Naive B cell (primary cell): ENCODE data around the gene TENM4. TPM values are rescaled to one million over a fixed set of nuclear protein-coding genes. Genes with fewer than 3 reads are reported as not detected.

ENCODE experiments used
- ATAC-seq, 2 donors: fragments of 150-1000 bp; cut with Tn5 transposase; 2 replicates each; pipeline ENCODE4 v1.10.0; 2021; ENCODE audit warnings: low read depth in 2 of 2, mild to moderate bottlenecking in 2 of 2, moderate library complexity in 2 of 2
- DNase-seq: peaks from one replicate; pipeline ENCODE4 v3.0.0; 2022
- H3K27ac Mint-ChIP-seq, 6 donors: one replicate each; pipeline ENCODE4 v1.8.0; 2020 to 2022; ENCODE audit warnings: mild to moderate bottlenecking in 6 of 6, mixed read lengths in 6 of 6, moderate library complexity in 5 of 6, inconsistent platforms in 2 of 6
- H3K27me3 Mint-ChIP-seq, 3 donors: one replicate each; pipeline ENCODE4 v1.8.0; 2021 to 2022; ENCODE audit warnings: mixed read lengths in 3 of 3, mild to moderate bottlenecking in 1 of 3
- H3K36me3 Mint-ChIP-seq, 2 donors: one replicate each; pipeline ENCODE4 v1.8.0; 2020 to 2022; ENCODE audit warnings: mixed read lengths in 2 of 2, inconsistent platforms in 1 of 2, mild to moderate bottlenecking in 1 of 2
- H3K4me1 Mint-ChIP-seq, 3 donors: one replicate each; pipeline ENCODE4 v1.8.0; 2020 to 2022; ENCODE audit warnings: mixed read lengths in 3 of 3, inconsistent platforms in 1 of 3, mild to moderate bottlenecking in 1 of 3, moderate library complexity in 1 of 3
- H3K4me3 Mint-ChIP-seq, 8 donors: one replicate each; pipeline ENCODE4 v1.8.0; 2020 to 2022; ENCODE audit warnings: mild to moderate bottlenecking in 8 of 8, mixed read lengths in 8 of 8, moderate library complexity in 8 of 8, inconsistent platforms in 2 of 8
- H3K9me3 Mint-ChIP-seq, 7 donors: one replicate each; pipeline ENCODE4 v1.8.0; 2020 to 2022; ENCODE audit warnings: mixed read lengths in 7 of 7, mild to moderate bottlenecking in 5 of 7, inconsistent platforms in 2 of 7, moderate library complexity in 1 of 7
- polyA plus RNA-seq, 6 donors: library from polyadenylated mRNA; unstranded; fragments of 300-500 nt; fragmentation: Illumina TruSeq; gene quantifications; one replicate each; pipeline ENCODE4 v1.2.3, GENCODE V29; 2021; ENCODE audit warnings: low read depth in 6 of 6

The TENM4 gene
- polyA plus RNA-seq, 6 donors from 2014 or later = 3.8 TPM; not detected in 5

- H3K4me1 Mint-ChIP-seq = no peaks in the 10 kb centered on the region
- peaks cover 8 to 30% (median 11%) of the 10 kb centered on the region in 3 donors for H3K27me3 Mint-ChIP-seq
- H3K4me3 Mint-ChIP-seq = no peak overlapping the region
- ATAC-seq (no peak), DNase-seq (no peak)
- peaks cover 0 to 1% (median 0%) of the 10 kb centered on the region in 7 donors for H3K9me3 Mint-ChIP-seq
- no peaks in the 10 kb centered on the region for H3K36me3 Mint-ChIP-seq
- no peak overlapping the region for H3K27ac Mint-ChIP-seq
Observed at GRCh38 chr11:78926633-78927338, 514.0 kb downstream of the TENM4 start.

GRCh38 chr11:78925387-78925786 lies 515.4 kb downstream of the TENM4 start:
- Mint-ChIP-seq H3K9me3 (peaks cover 0 to 1% (median 0%) of the 10 kb centered on the region in 7 donors), H3K36me3 (no peaks in the 10 kb centered on the region), H3K27me3 (peaks cover 8 to 30% (median 16%) of the 10 kb centered on the region in 3 donors), H3K27ac (no peak overlapping the region), H3K4me3 (no peak overlapping the region), H3K4me1 (no peaks in the 10 kb centered on the region)
- ATAC-seq (no peak), DNase-seq (no peak)

GRCh38 chr11:78922859-78923625 lies 517.8 kb downstream of the TENM4 start:
- Mint-ChIP-seq H3K27me3 (peaks cover 13 to 23% (median 21%) of the 10 kb centered on the region in 3 donors), H3K4me3 (no peak overlapping the region), H3K36me3 (no peaks in the 10 kb centered on the region), H3K4me1 (no peaks in the 10 kb centered on the region), H3K9me3 (peaks cover 0 to 1% (median 0%) of the 10 kb centered on the region in 7 donors), H3K27ac (no peak overlapping the region)
- DNase-seq (no peak), ATAC-seq (no peak)

GRCh38 chr11:78921509-78921908 lies 519.3 kb downstream of the TENM4 start:
- Mint-ChIP-seq H3K27ac (peak overlapping the region in 1 of 6 donors; percentile 83), H3K36me3 (no peaks in the 10 kb centered on the region), H3K4me1 (no peaks in the 10 kb centered on the region), H3K9me3 (no peaks in the 10 kb centered on the region), H3K4me3 (no peak overlapping the region), H3K27me3 (peaks cover 13 to 23% (median 21%) of the 10 kb centered on the region in 3 donors)
- no peak for ATAC-seq
- DNase-seq = no peak

- H3K36me3 Mint-ChIP-seq = no peaks in the 10 kb centered on the region
- H3K9me3 Mint-ChIP-seq = peaks cover 0 to under 1% (median 0%) of the 10 kb centered on the region in 7 donors
Observed at GRCh38 chr11:78920329-78920728, 520.5 kb downstream of the TENM4 start.

GRCh38 chr11:78916759-78917158 lies 524.1 kb downstream of the TENM4 start:
- no peak overlapping the region for H3K27ac Mint-ChIP-seq
- ATAC-seq (no peak), DNase-seq (no peak)
- no peaks in the 10 kb centered on the region for H3K36me3 Mint-ChIP-seq
- no peak overlapping the region for H3K4me3 Mint-ChIP-seq
- H3K27me3 Mint-ChIP-seq = peaks cover 8 to 15% (median 14%) of the 10 kb centered on the region in 3 donors
- H3K4me1 Mint-ChIP-seq = no peaks in the 10 kb centered on the region
- peaks cover 0 to 9% (median 0%) of the 10 kb centered on the region in 7 donors for H3K9me3 Mint-ChIP-seq

More at GRCh38 chr11:78920329-78920728, 520.5 kb downstream of the TENM4 start:
- Mint-ChIP-seq H3K4me1 (no peaks in the 10 kb centered on the region), H3K4me3 (no peak overlapping the region), H3K27me3 (peaks cover 13 to 15% (median 15%) of the 10 kb centered on the region in 3 donors), H3K27ac (no peak overlapping the region)
- ATAC-seq (no peak), DNase-seq (no peak)

GRCh38 chr11:78914503-78914902 lies 526.3 kb downstream of the TENM4 start:
- H3K4me1 Mint-ChIP-seq = no peaks in the 10 kb centered on the region
- ATAC-seq = no peak

GRCh38 chr11:78912778-78913177 lies 528.1 kb downstream of the TENM4 start:
- Mint-ChIP-seq H3K27me3 (peaks cover 0 to 14% (median 0%) of the 10 kb centered on the region in 3 donors), H3K36me3 (no peaks in the 10 kb centered on the region), H3K9me3 (peaks cover 0 to 9% (median 0%) of the 10 kb centered on the region in 7 donors), H3K27ac (no peak overlapping the region), H3K4me3 (no peak overlapping the region), H3K4me1 (no peaks in the 10 kb centered on the region)
- ATAC-seq (no peak), DNase-seq (no peak)

More at GRCh38 chr11:78914503-78914902, 526.3 kb downstream of the TENM4 start:
- Mint-ChIP-seq H3K4me3 (no peak overlapping the region), H3K27me3 (peaks cover under 1 to 14% (median 4%) of the 10 kb centered on the region in 3 donors), H3K27ac (peak overlapping the region in 1 of 6 donors; percentile 1), H3K9me3 (peaks cover 0 to 9% (median 0%) of the 10 kb centered on the region in 7 donors), H3K36me3 (no peaks in the 10 kb centered on the region)
- no peak for DNase-seq

- peaks cover 0 to 9% (median 0%) of the 10 kb centered on the region in 7 donors for H3K9me3 Mint-ChIP-seq
- H3K27me3 Mint-ChIP-seq = peaks cover 0 to 17% (median 0%) of the 10 kb centered on the region in 3 donors
- H3K4me3 Mint-ChIP-seq = no peak overlapping the region
- ATAC-seq (no peak), DNase-seq (no peak)
- no peak overlapping the region for H3K27ac Mint-ChIP-seq
- H3K4me1 Mint-ChIP-seq = no peaks in the 10 kb centered on the region
- H3K36me3 Mint-ChIP-seq = no peaks in the 10 kb centered on the region
Observed at GRCh38 chr11:78910322-78910721, 530.5 kb downstream of the TENM4 start.

- no peak for DNase-seq
- Mint-ChIP-seq H3K36me3 (no peaks in the 10 kb centered on the region), H3K4me3 (no peak overlapping the region), H3K27ac (no peak overlapping the region), H3K9me3 (peaks cover 0 to 5% (median 0%) of the 10 kb centered on the region in 7 donors), H3K27me3 (peaks cover 0 to 14% (median 0%) of the 10 kb centered on the region in 3 donors), H3K4me1 (no peaks in the 10 kb centered on the region)
- no peak for ATAC-seq
Observed at GRCh38 chr11:78909386-78909785, 531.4 kb downstream of the TENM4 start.

GRCh38 chr11:78907636-78908035 lies 533.2 kb downstream of the TENM4 start:
- Mint-ChIP-seq H3K27me3 (peaks cover 0 to 15% (median 9%) of the 10 kb centered on the region in 3 donors), H3K36me3 (no peaks in the 10 kb centered on the region), H3K27ac (no peak overlapping the region), H3K4me1 (no peaks in the 10 kb centered on the region), H3K9me3 (peaks cover 0 to under 1% (median 0%) of the 10 kb centered on the region in 7 donors), H3K4me3 (no peak overlapping the region)
- ATAC-seq = no peak
- no peak for DNase-seq

- Mint-ChIP-seq H3K4me1 (no peaks in the 10 kb centered on the region), H3K4me3 (no peak overlapping the region), H3K9me3 (peaks cover 0 to 3% (median 0%) of the 10 kb centered on the region in 7 donors), H3K27ac (no peak overlapping the region), H3K36me3 (no peaks in the 10 kb centered on the region), H3K27me3 (peaks cover 0 to 22% (median 18%) of the 10 kb centered on the region in 3 donors)
- DNase-seq (no peak), ATAC-seq (no peak)
Observed at GRCh38 chr11:78906566-78906965, 534.3 kb downstream of the TENM4 start.

GRCh38 chr11:78905756-78906155 lies 535.1 kb downstream of the TENM4 start:
- Mint-ChIP-seq H3K4me1 (no peaks in the 10 kb centered on the region), H3K36me3 (no peaks in the 10 kb centered on the region), H3K4me3 (no peak overlapping the region), H3K27ac (peak overlapping the region in 1 of 6 donors; percentile 72), H3K9me3 (peaks cover 0 to 3% (median 0%) of the 10 kb centered on the region in 7 donors), H3K27me3 (peaks cover 2 to 25% (median 18%) of the 10 kb centered on the region in 3 donors)
- ATAC-seq = no peak
- no peak for DNase-seq
